Gastrocnemius medialis (tissue), 4 donors: ENCODE data around the gene REEP1. TPM values are rescaled to one million over a fixed set of nuclear protein-coding genes. Genes with fewer than 3 reads are reported as not detected.
A peak's percentile ranks its signal among the peaks of the same experiment; 100 is the strongest.

Experiments
- ATAC-seq, 2 donors: fragments of 150-250 bp; one replicate each; pipeline ENCODE4 v1.9.1; 2016
- DNase-seq, 2 donors: peaks; one replicate each; pipeline ENCODE4 v3.0.0-alpha.2; 2019
- H3K27ac ChIP-seq, 4 donors: fragments of 200-600 bp; sonication (generic); 1 replicate in 1 of 4; 2 replicates in 3 of 4; pipeline ENCODE4 v1.5.1; 2016 to 2018; ENCODE audit warnings: mild to moderate bottlenecking in 2 of 4, moderate library complexity in 1 of 4
- H3K27me3 ChIP-seq, 3 donors: fragments of 200-600 bp; sonication (generic) in 2 of 3; 1 replicate in 1 of 3; 2 replicates in 2 of 3; pipeline versions ENCODE4 v1.5.1 to v1.6.0; 2016 to 2019; ENCODE audit warnings: mild to moderate bottlenecking in 1 of 3, moderate library complexity in 1 of 3
- H3K36me3 ChIP-seq, 2 donors: fragments of 200-600 bp; sonication (generic) in 1 of 2; one replicate each; pipeline ENCODE4 v1.5.1; 2017 to 2018
- H3K4me1 ChIP-seq, 2 donors: fragments of 200-600 bp; sonication (generic) in 1 of 2; one replicate each; pipeline ENCODE4 v1.5.1; 2016 to 2017; ENCODE audit warnings: mild to moderate bottlenecking in 2 of 2
- H3K4me3 ChIP-seq, 4 donors: fragments of 200-600 bp; sonication (generic) in 3 of 4; 1 replicate in 1 of 4; 2 replicates in 3 of 4; pipeline ENCODE4 v1.5.1; 2016 to 2019; ENCODE audit warnings: mild to moderate bottlenecking in 2 of 4
- H3K9me3 ChIP-seq, 3 donors: fragments of 200-600 bp; sonication (generic) in 2 of 3; 1 replicate in 1 of 3; 2 replicates in 2 of 3; pipeline ENCODE4 v1.5.1; 2016 to 2019
- CTCF ChIP-seq, 5 experiments: fragments of 450-650 bp in 3 of 5; fragments of 200-600 bp in 2 of 5; sonication (generic) in 2 of 5; IDR thresholded peaks in 4 of 5; conservative IDR thresholded peaks in 1 of 5; 1 replicate in 4 of 5; 2 replicates in 1 of 5; pipeline ENCODE4 v1.5.1; 2016 to 2019; ENCODE audit warnings: antibody characterized with exemption in 5 of 5, mild to moderate bottlenecking in 3 of 5, moderate library complexity in 3 of 5
- POLR2A ChIP-seq, 2 donors: fragments of 450-650 bp; IDR thresholded peaks; one replicate each; pipeline ENCODE4 v1.6.1; 2017; ENCODE audit warnings: antibody characterized with exemption in 2 of 2, mild to moderate bottlenecking in 2 of 2, moderate library complexity in 2 of 2
- in situ Hi-C, 4 donors: fragments of 200-750 bp; cut with MboI; loops; one replicate each; pipeline versions ENCODE4 v1.15.0 to v1.8.0; 2017; ENCODE audit warnings: low sequenced_read_pairs in 4 of 4
- intact Hi-C: fragments of 100-400 bp; cut with DNase I; formaldehyde crosslinking; loops from one replicate; pipeline ENCODE4 v1.15.1; 2023; ENCODE audit warnings: low total_unique reads
- total RNA-seq, 4 donors: library from RNA; depleted of rRNA; stranded (reverse); fragments of >200 nt; gene quantifications; one replicate each; pipeline versions ENCODE4 v1.1.0 to v1.2.3, GENCODE V29; 2016

REEP1 gene
- total RNA-seq, 4 donors from 2014 or later = 4.2 to 16.0 (median 6.3) TPM

GRCh38 chr2:86211796-86212188 is 125.6 kb downstream of the REEP1 start:
- Histone ChIP-seq H3K4me1 (no peaks in the 10 kb centered on the region), H3K36me3 (peaks cover 7 to 79% of the 10 kb centered on the region in 2 donors), H3K4me3 (no peak overlapping the region), H3K27me3 (no peaks in the 10 kb centered on the region), H3K27ac (no peak overlapping the region), H3K9me3 (no peaks in the 10 kb centered on the region)
- TF ChIP-seq POLR2A (IDR thresholded peaks at IDR 0.05) (no peak), CTCF (IDR thresholded peaks at IDR 0.05 in 4 of 5, conservative IDR thresholded peaks at IDR 0.05 in 1 of 5) (no peak)
- in situ Hi-C loops (loop anchor here in 2 of 4 donors (10.0 to 25.0 kb wide), 3 partner anchors 153 to 401 kb away; partner anchors contain the start of genes CHMP3 (in 1 of the 2) and RNF103 (in 1 of the 2)), intact Hi-C loops (no loop called here)
- no peak for ATAC-seq
- DNase-seq = no peak

GRCh38 chr2:86211033-86211795 is 126.2 kb downstream of the REEP1 start:
- no peaks in the 10 kb centered on the region for H3K4me1 ChIP-seq
- H3K9me3 ChIP-seq = no peaks in the 10 kb centered on the region
- no peak overlapping the region for H3K27ac ChIP-seq
- no peaks in the 10 kb centered on the region for H3K27me3 ChIP-seq
- H3K4me3 ChIP-seq = no peak overlapping the region
- intact Hi-C loops = no loop called here
- ATAC-seq = no peak
- H3K36me3 ChIP-seq = peaks cover 7 to 85% of the 10 kb centered on the region in 2 donors
- in situ Hi-C loops = loop anchor here in 2 of 4 donors (10.0 to 25.0 kb wide), 3 partner anchors 154 to 401 kb away; partner anchors contain the start of genes CHMP3 (in 1 of the 2) and RNF103 (in 1 of the 2)
- DNase-seq = no peak
- TF ChIP-seq CTCF (IDR thresholded peaks at IDR 0.05 in 4 of 5, conservative IDR thresholded peaks at IDR 0.05 in 1 of 5) = no peak
- no peak for TF ChIP-seq POLR2A (IDR thresholded peaks at IDR 0.05)

- peak overlapping the region in 1 of 4 donors; percentile 24 for H3K27ac ChIP-seq
- H3K36me3 ChIP-seq = peaks cover 7 to 39% of the 10 kb centered on the region in 2 donors
- in situ Hi-C loops (loop anchor here in 2 of 4 donors (25.0 kb wide), 2 partner anchors 358 to 408 kb away; partner anchors contain the start of genes CHMP3 (in 1 of the 2) and RNF103 (in 1 of the 2)), intact Hi-C loops (no loop called here)
- no peaks in the 10 kb centered on the region for H3K9me3 ChIP-seq
- peaks cover 31 to 32% of the 10 kb centered on the region in 2 donors for H3K4me1 ChIP-seq
- H3K4me3 ChIP-seq = no peak overlapping the region
- TF ChIP-seq CTCF (IDR thresholded peaks at IDR 0.05 in 4 of 5, conservative IDR thresholded peaks at IDR 0.05 in 1 of 5) (no peak), POLR2A (IDR thresholded peaks at IDR 0.05) (no peak)
- DNase-seq = no peak
- no peaks in the 10 kb centered on the region for H3K27me3 ChIP-seq
- ATAC-seq = no peak
These were observed 133.0 kb downstream of the REEP1 start for GRCh38 chr2:86204458-86204857.

GRCh38 chr2:86203614-86204013 is 133.8 kb downstream of the REEP1 start:
- in situ Hi-C loops = loop anchor here in 2 of 4 donors (25.0 kb wide), 2 partner anchors 359 to 409 kb away; partner anchors contain the start of genes CHMP3 (in 1 of the 2) and RNF103 (in 1 of the 2)
- Histone ChIP-seq H3K27ac (peak overlapping the region; percentile 61 to 86 (median 76)), H3K4me1 (peaks cover 31 to 37% of the 10 kb centered on the region in 2 donors), H3K4me3 (no peak overlapping the region), H3K27me3 (no peaks in the 10 kb centered on the region), H3K36me3 (peaks cover 5 to 31% of the 10 kb centered on the region in 2 donors), H3K9me3 (no peaks in the 10 kb centered on the region)
- ATAC-seq = no peak
- intact Hi-C loops = no loop called here
- DNase-seq = no peak
- TF ChIP-seq CTCF (IDR thresholded peaks at IDR 0.05 in 4 of 5, conservative IDR thresholded peaks at IDR 0.05 in 1 of 5) (no peak), POLR2A (IDR thresholded peaks at IDR 0.05) (no peak)
